Heart left ventricle (tissue), 16 donors: ENCODE data around the gene TANGO6. TPM values are rescaled to one million over a fixed set of nuclear protein-coding genes. Genes with fewer than 3 reads are reported as not detected.

ENCODE experiments used
- ATAC-seq, 4 donors: fragments of 200-7000 bp; cut with Tn5 transposase; one replicate each; pipeline ENCODE4 v1.9.1; 2020 to 2022; ENCODE audit warnings: moderate library complexity in 4 of 4, mild to moderate bottlenecking in 3 of 4, moderate number of reproducible peaks in 1 of 4
- DNase-seq, 5 donors: peaks; one replicate each; pipeline ENCODE4 v3.0.0-alpha.2; 2020
- H3K27ac ChIP-seq, 12 donors: fragments of 200-600 bp; sonication (generic) in 4 of 12; one replicate each; pipeline versions ENCODE4 v1.5.0 to v1.8.0; 2016 to 2022; ENCODE audit warnings: mild to moderate bottlenecking in 2 of 12
- H3K27me3 ChIP-seq, 9 donors: fragments of 200-600 bp; sonication (generic) in 2 of 9; one replicate each; pipeline versions ENCODE4 v1.5.1 to v1.8.0; 2016 to 2022; ENCODE audit warnings: mild to moderate bottlenecking in 3 of 9
- H3K36me3 ChIP-seq, 9 donors: fragments of 200-600 bp; sonication (generic) in 2 of 9; one replicate each; pipeline versions ENCODE4 v1.5.0 to v1.8.0; 2018 to 2022; ENCODE audit warnings: mild to moderate bottlenecking in 2 of 9
- H3K4me1 ChIP-seq, 12 donors: fragments of 200-600 bp; sonication (generic) in 4 of 12; one replicate each; pipeline versions ENCODE4 v1.5.0 to v1.8.0; 2016 to 2022; ENCODE audit warnings: mild to moderate bottlenecking in 3 of 12
- H3K4me3 ChIP-seq, 12 donors: fragments of 200-600 bp; sonication (generic) in 4 of 12; one replicate each; pipeline versions ENCODE4 v1.5.0 to v1.8.0; 2017 to 2022; ENCODE audit warnings: mild to moderate bottlenecking in 9 of 12, moderate library complexity in 4 of 12
- H3K9me3 ChIP-seq, 12 donors: fragments of 200-600 bp; sonication (generic) in 4 of 12; one replicate each; pipeline versions ENCODE4 v1.5.0 to v1.8.0; 2016 to 2022; ENCODE audit warnings: mild to moderate bottlenecking in 1 of 12
- POLR2A ChIP-seq, 2 donors: fragments of 450-650 bp; IDR thresholded peaks; one replicate each; pipeline ENCODE4 v1.6.1; 2017; ENCODE audit warnings: antibody characterized with exemption in 2 of 2, mild to moderate bottlenecking in 2 of 2, moderate library complexity in 2 of 2
- WGBS, 4 donors: extraction: QIAGEN DNeasy Blood & Tissue Kit in 2 of 4; methylation state at CpG; one replicate each; pipeline versions ENCODE4 v1.1.5 to v1.1.7; 2013 to 2018; 5-methylcytosine and 5-hydroxymethylcytosine counted together
- intact Hi-C, 10 donors: fragments of 100-400 bp; cut with DNase I; formaldehyde crosslinking; loops; one replicate each; pipeline versions ENCODE4 v1.11.1 to v1.14.2; 2022
- polyA plus RNA-seq, 2 donors: library from polyadenylated mRNA; stranded (reverse); fragments of 200-250 nt; gene quantifications; one replicate each; pipeline ENCODE4 v1.2.3, GENCODE V29; 2013
- total RNA-seq, 9 donors: library from RNA; depleted of rRNA in 2 of 9; stranded (reverse); fragments of >200 nt in 2 of 9; fragmentation: NEBNext Ultra II Directional in 3 of 9; extraction: Animal tissue kit (Norgen Biotek cat#: 25700) in 3 of 9; gene quantifications; one replicate each; pipeline versions ENCODE4 v1.1.0 to v1.2.4, GENCODE V29; 2016 to 2023
- TF ChIP-seq, protein P1 (sequence below), 12 donors: fragments of 200-600 bp; sonication (generic) in 4 of 12; IDR thresholded peaks; one replicate each; pipeline versions ENCODE4 v1.5.0 to v1.8.0; 2018 to 2022; ENCODE audit warnings: antibody characterized with exemption in 12 of 12, mild to moderate bottlenecking in 5 of 12
- donor health status: ischemic (EF 13 %, LVEDD 7.1; RV severe dilation, severe dysfunction).
- donor health status: healthy with polysubstance abuse.
- donor health status: DM: no; HTN: yes; CAD: no.
- donor health status: DM: no; HTN: no; CAD: no.
- donor health status: ischemic (EF 25% LVEDD 6.9; RV normal size, moderate dysfunction).
- donor health status: ischemic (EF 25% LVEDD 5.7; RV mildly dilated, moderate dysfunction).
- donor health status: healthy.
- donor health status: DM: yes; HTN: yes; CAD: no.
- donor health status: ischemic (EF 35%, LVEDD 5.7; RV mildly dilated, moderate dysfunction).
- donor health status: nonischemic (EF 11% LVEDD 7.7; RV severe dilation, severe dysfunction).
- donor health status: DM: yes; HTN: yes; CAD: no.
- donor health status: PGD.
- donor health status: ischemic (EF 29% LVEDD 5.4; RV normal size, mild dysfunction).
- donor health status: nonischemic (EF 23%, LVEDD 6.1; RV moderate dilation, normal function).

Gene TANGO6
- total and polyA plus RNA-seq, 11 donors, result 1.8 to 14.1 (median 8.8) TPM

DNA sequence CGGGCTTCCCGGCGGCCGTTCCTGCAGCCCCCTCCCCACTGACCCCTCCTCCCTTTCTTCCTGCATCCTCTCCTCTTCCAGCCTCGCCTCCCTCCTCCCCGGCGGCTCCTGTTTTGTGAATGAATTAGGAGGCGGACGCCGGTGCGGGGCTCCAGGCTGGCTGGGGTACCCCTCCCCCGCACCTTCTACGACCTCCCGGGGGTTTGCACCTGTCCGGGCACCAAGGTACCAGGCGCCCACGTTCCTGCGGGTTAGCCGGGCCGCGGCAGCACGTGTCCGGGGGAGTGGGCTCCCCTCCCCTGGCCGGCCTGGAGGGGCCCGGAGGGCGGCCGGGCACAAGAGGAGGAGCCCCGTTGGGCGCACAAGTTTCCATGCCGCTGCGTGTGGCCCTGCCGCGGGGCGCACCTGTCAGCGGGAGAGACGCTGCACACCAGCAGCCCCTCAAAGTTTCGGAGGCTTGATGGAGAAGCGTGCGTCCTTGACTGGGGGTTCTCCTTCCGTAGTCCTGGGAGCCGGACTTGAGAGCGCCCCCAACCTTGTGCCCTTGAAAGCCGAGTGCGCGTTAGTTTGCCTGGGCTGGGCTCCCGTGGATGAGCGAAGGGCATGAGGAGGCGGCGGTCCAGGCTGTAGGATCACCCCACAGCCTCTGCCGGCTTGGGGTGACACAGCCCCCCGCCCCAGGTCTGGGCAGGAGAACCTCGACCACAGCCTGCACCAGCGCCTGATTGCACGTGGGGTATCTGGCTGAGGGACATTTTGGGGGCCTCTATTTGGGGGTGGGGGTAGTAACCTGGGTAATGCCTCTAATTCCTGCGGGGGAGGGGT is 263.4 kb downstream of the TANGO6 start:
- intact Hi-C loops, result loop anchor here in 6 of 10 donors (2.0 to 10.0 kb wide), 3 partner anchors 66 to 204 kb away; no protein-coding TSS in a partner anchor
- 0 to 1% (median 1%) methylated on average over 21 to 55 of the region's 55 CpGs for WGBS, 4 donors
- H3K27ac ChIP-seq, result no peak overlapping the region
- peaks cover 0 to 24% (median 0%) of the 10 kb centered on the region in 9 donors for H3K27me3 ChIP-seq
- peaks cover 0 to 19% (median 6%) of the 10 kb centered on the region in 9 donors for H3K36me3 ChIP-seq
- peak overlapping the region; percentile 34 to 75 (median 58) for H3K4me3 ChIP-seq
- peaks cover 0 to 35% (median 26%) of the 10 kb centered on the region in 12 donors for H3K4me1 ChIP-seq
- DNase-seq, result no peak
- H3K9me3 ChIP-seq, result no peaks in the 10 kb centered on the region
- no peak for TF ChIP-seq POLR2A (IDR thresholded peaks at IDR 0.05)
- TF ChIP-seq, protein P1, sequence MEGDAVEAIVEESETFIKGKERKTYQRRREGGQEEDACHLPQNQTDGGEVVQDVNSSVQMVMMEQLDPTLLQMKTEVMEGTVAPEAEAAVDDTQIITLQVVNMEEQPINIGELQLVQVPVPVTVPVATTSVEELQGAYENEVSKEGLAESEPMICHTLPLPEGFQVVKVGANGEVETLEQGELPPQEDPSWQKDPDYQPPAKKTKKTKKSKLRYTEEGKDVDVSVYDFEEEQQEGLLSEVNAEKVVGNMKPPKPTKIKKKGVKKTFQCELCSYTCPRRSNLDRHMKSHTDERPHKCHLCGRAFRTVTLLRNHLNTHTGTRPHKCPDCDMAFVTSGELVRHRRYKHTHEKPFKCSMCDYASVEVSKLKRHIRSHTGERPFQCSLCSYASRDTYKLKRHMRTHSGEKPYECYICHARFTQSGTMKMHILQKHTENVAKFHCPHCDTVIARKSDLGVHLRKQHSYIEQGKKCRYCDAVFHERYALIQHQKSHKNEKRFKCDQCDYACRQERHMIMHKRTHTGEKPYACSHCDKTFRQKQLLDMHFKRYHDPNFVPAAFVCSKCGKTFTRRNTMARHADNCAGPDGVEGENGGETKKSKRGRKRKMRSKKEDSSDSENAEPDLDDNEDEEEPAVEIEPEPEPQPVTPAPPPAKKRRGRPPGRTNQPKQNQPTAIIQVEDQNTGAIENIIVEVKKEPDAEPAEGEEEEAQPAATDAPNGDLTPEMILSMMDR (IDR thresholded peaks at IDR 0.05), result no peak
- peak in 2 of 4 donors; percentile 2 to 10 for ATAC-seq

DNA sequence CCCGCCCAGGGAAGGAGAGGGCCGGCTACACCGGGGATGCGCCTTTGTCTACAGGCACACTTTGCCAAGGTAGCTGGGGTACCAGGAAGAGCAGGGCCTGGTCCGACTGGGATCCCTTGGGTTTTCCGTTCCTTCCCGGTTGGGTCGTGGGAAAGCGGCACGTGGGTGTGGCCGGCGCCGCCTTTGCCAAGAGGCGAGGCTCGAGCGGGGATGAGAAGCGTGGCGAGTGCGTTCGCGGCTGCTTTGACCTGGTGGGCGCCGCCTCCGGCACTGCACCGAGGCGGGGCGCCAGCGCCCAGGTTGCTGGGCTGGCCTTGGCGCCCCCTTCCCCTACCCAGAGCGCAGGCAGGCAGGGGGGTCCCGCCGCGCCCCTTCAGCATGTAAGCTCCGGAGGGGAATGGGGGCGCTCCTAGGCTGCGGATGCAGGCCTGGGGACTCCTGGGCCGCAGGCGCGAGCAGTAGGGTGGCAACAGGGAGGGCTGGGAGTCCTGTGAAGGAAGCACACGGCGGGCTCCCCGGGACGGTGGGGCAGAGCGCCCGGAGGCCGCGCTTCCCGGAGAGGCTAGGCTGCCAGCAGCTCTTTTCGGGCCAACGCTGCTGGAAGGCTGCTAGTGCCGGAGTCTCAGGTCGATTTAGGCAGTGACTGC is 264.1 kb downstream of the TANGO6 start:
- intact Hi-C loops, result loop anchor here in 6 of 10 donors (2.0 to 10.0 kb wide), 3 partner anchors 67 to 205 kb away; no protein-coding TSS in a partner anchor
- Histone ChIP-seq H3K4me1 (peaks cover 0 to 43% (median 28%) of the 10 kb centered on the region in 12 donors), H3K4me3 (peak overlapping the region; percentile 34 to 75 (median 58)), H3K36me3 (peaks cover 0 to 22% (median 6%) of the 10 kb centered on the region in 9 donors), H3K9me3 (no peaks in the 10 kb centered on the region), H3K27me3 (peaks cover 0 to 24% (median 0%) of the 10 kb centered on the region in 9 donors), H3K27ac (no peak overlapping the region)
- WGBS, 4 donors, result 1 to 3% (median 1%) methylated on average over 14 to 52 of the region's 52 CpGs
- DNase-seq (peak in 2 of 5 donors; percentile 49 to 51), ATAC-seq (peak in 3 of 4 donors; percentile 31 to 40 (median 33))
- TF ChIP-seq POLR2A (IDR thresholded peaks at IDR 0.05), result no peak
- TF ChIP-seq, protein P1 (IDR thresholded peaks at IDR 0.05), result no peak

DNA sequence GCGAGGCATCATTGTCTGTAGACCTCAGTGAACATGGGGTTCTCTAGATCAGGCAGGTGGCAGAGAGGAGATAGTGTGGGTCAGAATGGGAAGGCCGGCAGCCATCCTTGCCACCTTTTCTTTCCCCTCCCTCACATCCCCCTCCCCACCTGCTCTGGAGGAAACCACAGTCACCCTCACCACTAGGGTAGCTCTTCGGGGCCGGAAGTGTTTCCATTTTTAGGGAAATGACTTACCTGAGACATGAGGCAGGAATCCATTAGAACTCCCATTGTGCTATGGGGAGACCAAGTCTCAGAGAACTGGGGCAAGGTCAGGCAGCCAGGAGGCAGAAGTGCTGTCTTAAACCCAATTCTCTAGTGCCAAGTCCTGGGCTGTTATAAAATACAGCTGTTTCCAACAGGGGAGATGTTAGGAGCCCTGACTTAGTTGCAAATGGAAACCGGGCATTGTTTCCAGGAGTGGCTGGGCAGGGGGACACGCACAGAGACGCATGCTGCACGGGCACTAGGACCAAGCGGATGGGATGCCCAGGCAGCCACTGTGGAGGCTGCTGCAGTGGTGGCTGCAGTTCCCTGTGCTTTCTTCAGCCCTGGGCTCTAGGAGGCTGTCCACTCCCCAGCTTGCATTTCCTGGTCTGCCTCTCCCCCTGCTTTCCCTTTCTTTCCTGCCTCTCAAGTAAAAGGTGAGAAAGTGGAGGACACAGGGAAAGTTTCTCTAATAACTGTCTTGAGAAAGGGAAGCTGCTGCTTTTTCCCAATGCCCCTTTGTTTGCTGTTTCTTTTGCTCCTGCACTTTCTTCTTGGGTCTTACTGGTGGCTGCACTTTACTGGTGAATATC is 265.0 kb downstream of the TANGO6 start:
- no peak for ATAC-seq
- H3K36me3 ChIP-seq, result peaks cover 0 to 25% (median 6%) of the 10 kb centered on the region in 9 donors
- DNase-seq, result no peak
- peaks cover 0 to 24% (median 0%) of the 10 kb centered on the region in 9 donors for H3K27me3 ChIP-seq
- TF ChIP-seq, protein P1 (IDR thresholded peaks at IDR 0.05), result no peak
- TF ChIP-seq POLR2A (IDR thresholded peaks at IDR 0.05), result no peak
- peak overlapping the region in 7 of 12 donors; percentile 51 to 75 (median 63) for H3K4me3 ChIP-seq
- intact Hi-C loops, result loop anchor here in 5 of 10 donors (5.0 to 10.0 kb wide), 2 partner anchors 133 to 206 kb away; no protein-coding TSS in a partner anchor
- H3K4me1 ChIP-seq, result peaks cover 0 to 50% (median 28%) of the 10 kb centered on the region in 12 donors
- no peak overlapping the region for H3K27ac ChIP-seq
- no peaks in the 10 kb centered on the region for H3K9me3 ChIP-seq
- WGBS, 4 donors, result 49 to 75% (median 57%) methylated on average over 8 to 9 of the region's 9 CpGs
